Heart right ventricle (tissue), 16 donors: ENCODE data around the gene ASB17. TPM values are rescaled to one million over a fixed set of nuclear protein-coding genes. Genes with fewer than 3 reads are reported as not detected.

Source experiments
- ATAC-seq, 8 donors: fragments of 200-7000 bp; cut with Tn5 transposase; one replicate each; pipeline ENCODE4 v1.9.1; 2020; ENCODE audit warnings: mild to moderate bottlenecking in 8 of 8, moderate library complexity in 8 of 8, moderate number of reproducible peaks in 1 of 8
- DNase-seq, 2 donors: peaks; one replicate each; pipeline ENCODE4 v3.0.0-alpha.2; 2020
- H3K27ac ChIP-seq, 10 donors: fragments of 200-600 bp; sonication (generic) in 2 of 10; one replicate each; pipeline versions ENCODE4 v1.5.0 to v1.8.0; 2020 to 2022; ENCODE audit warnings: mild to moderate bottlenecking in 3 of 10
- H3K27me3 ChIP-seq, 7 donors: fragments of 200-600 bp; one replicate each; pipeline ENCODE4 v1.8.0; 2021 to 2022; ENCODE audit warnings: mild to moderate bottlenecking in 2 of 7
- H3K36me3 ChIP-seq, 9 donors: fragments of 200-600 bp; sonication (generic) in 1 of 9; one replicate each; pipeline versions ENCODE4 v1.5.0 to v1.8.0; 2020 to 2022; ENCODE audit warnings: mild to moderate bottlenecking in 2 of 9
- H3K4me1 ChIP-seq, 9 donors: fragments of 200-600 bp; sonication (generic) in 1 of 9; one replicate each; pipeline versions ENCODE4 v1.5.0 to v1.8.0; 2020 to 2022; ENCODE audit warnings: mild to moderate bottlenecking in 4 of 9
- H3K4me3 ChIP-seq, 10 donors: fragments of 200-600 bp; sonication (generic) in 2 of 10; one replicate each; pipeline versions ENCODE4 v1.5.0 to v1.8.0; 2020 to 2022; ENCODE audit warnings: mild to moderate bottlenecking in 7 of 10, moderate library complexity in 2 of 10
- H3K9me3 ChIP-seq, 11 donors: fragments of 200-600 bp in 10 of 11; sonication (generic) in 2 of 11; one replicate each; pipeline versions ENCODE4 v1.5.0 to v1.8.0; 2013 to 2022; ENCODE audit warnings: mild to moderate bottlenecking in 2 of 11, control low read depth in 1 of 11, moderate library complexity in 1 of 11
- CTCF ChIP-seq, 9 donors: fragments of 200-600 bp; sonication (generic) in 2 of 9; IDR thresholded peaks; one replicate each; pipeline versions ENCODE4 v1.5.0 to v1.8.0; 2021 to 2022; ENCODE audit warnings: antibody characterized with exemption in 9 of 9, mild to moderate bottlenecking in 5 of 9, moderate library complexity in 1 of 9
- WGBS, 2 donors: extraction: QIAGEN DNeasy Blood & Tissue Kit; methylation state at CpG; one replicate each; pipeline ENCODE4 v1.1.7; 2013; ENCODE audit warnings: inconsistent platforms in 1 of 2; 5-methylcytosine and 5-hydroxymethylcytosine counted together
- intact Hi-C, 10 donors: fragments of 100-400 bp; cut with DNase I; formaldehyde crosslinking; loops; one replicate each; pipeline versions ENCODE4 v1.11.1 to v1.14.2; 2022
- long read RNA-seq, 3 donors: library from polyadenylated mRNA; unstranded; transcript quantifications; one replicate each; pipeline ENCODE4 v2.0.0, GENCODE V29; 2020 to 2021
- polyA plus RNA-seq, 2 donors: library from polyadenylated mRNA; stranded (reverse); fragments of 200-250 nt; gene quantifications; one replicate each; pipeline ENCODE4 v1.2.3, GENCODE V29; 2013
- total RNA-seq, 10 donors: library from RNA; stranded (reverse); fragmentation: NEBNext Ultra II Directional in 3 of 10; extraction: Animal tissue kit (Norgen Biotek cat#: 25700) in 3 of 10; gene quantifications; one replicate each; pipeline versions ENCODE4 v1.2.1 to v1.2.4, GENCODE V29; 2021 to 2023
- donor health status: Arrhythmogenic right ventricular cardiomyopathy.
- donor health status: ischemic (EF 13 %, LVEDD 7.1; RV severe dilation, severe dysfunction).
- donor health status: healthy with polysubstance abuse.
- donor health status: DM: no; HTN: yes; CAD: no.
- donor health status: DM: no; HTN: no; CAD: no.
- donor health status: ischemic (EF 25% LVEDD 6.9; RV normal size, moderate dysfunction).
- donor health status: ischemic (EF 25% LVEDD 5.7; RV mildly dilated, moderate dysfunction).
- donor health status: healthy.
- donor health status: DM: yes; HTN: yes; CAD: no.
- donor health status: Ischemic cardiomyopathy.
- donor health status: ischemic (EF 35%, LVEDD 5.7; RV mildly dilated, moderate dysfunction).
- donor health status: nonischemic (EF 11% LVEDD 7.7; RV severe dilation, severe dysfunction).
- donor health status: DM: yes; HTN: yes; CAD: no.
- donor health status: PGD.
- donor health status: ischemic (EF 29% LVEDD 5.4; RV normal size, mild dysfunction).
- donor health status: nonischemic (EF 23%, LVEDD 6.1; RV moderate dilation, normal function).

The ASB17 gene
- total RNA-seq, result not detected
- not detected for polyA plus RNA-seq
- long read RNA-seq, donor 1, result 0 reads
- long read RNA-seq, donor 2, result 0 reads
- long read RNA-seq, donor 3, result 0 reads

GRCh38 chr1:75932304-75932703, at the start of gene ASB17:
ASB17 (minus strand) TSS chr1:75932404; CDS start chr1:75932291, 113 bp downstream.
- no peaks in the 10 kb centered on the region for H3K36me3 ChIP-seq
- intact Hi-C loops, result no loop called here
- no peak within 1 kb of the TSS for H3K4me3 ChIP-seq
- ATAC-seq (no peak), DNase-seq (no peak)
- no peak for TF ChIP-seq CTCF (IDR thresholded peaks at IDR 0.05)
- no peaks in the 10 kb centered on the region for H3K4me1 ChIP-seq
- no peaks in the 10 kb centered on the region for H3K9me3 ChIP-seq
- no peak within 1 kb of the TSS for H3K27ac ChIP-seq
- no peaks in the 10 kb centered on the region for H3K27me3 ChIP-seq
- 93% methylated on average over 1 of the region's 1 CpG for WGBS, 2 donors

GRCh38 chr1:75980972-75981897, 49.0 kb upstream of the ASB17 start:
- intact Hi-C loops, result no loop called here

GRCh38 chr1:75970631-75971030, 38.4 kb upstream of the ASB17 start:
- DNase-seq, result no peak
- no peak overlapping the region for H3K4me3 ChIP-seq
- no peaks in the 10 kb centered on the region for H3K4me1 ChIP-seq
- H3K36me3 ChIP-seq, result no peaks in the 10 kb centered on the region
- no peak for TF ChIP-seq CTCF (IDR thresholded peaks at IDR 0.05)
- intact Hi-C loops, result no loop called here
- peaks cover 0 to 5% (median 0%) of the 10 kb centered on the region in 11 donors for H3K9me3 ChIP-seq
- H3K27me3 ChIP-seq, result no peaks in the 10 kb centered on the region
- no peak overlapping the region for H3K27ac ChIP-seq
- ATAC-seq, result no peak

More at GRCh38 chr1:75980972-75981897, 49.0 kb upstream of the ASB17 start:
- no peak overlapping the region for H3K4me3 ChIP-seq
- ATAC-seq, result no peak
- WGBS, 2 donors, result 54 to 72% methylated on average over 6 of the region's 6 CpGs
- peaks cover 0 to 9% (median 0%) of the 10 kb centered on the region in 11 donors for H3K9me3 ChIP-seq
- no peak overlapping the region for H3K27ac ChIP-seq
- no peaks in the 10 kb centered on the region for H3K4me1 ChIP-seq
- DNase-seq, result no peak
- TF ChIP-seq CTCF (IDR thresholded peaks at IDR 0.05), result no peak
- no peaks in the 10 kb centered on the region for H3K36me3 ChIP-seq
- no peaks in the 10 kb centered on the region for H3K27me3 ChIP-seq

GRCh38 chr1:75969550-75969949, 37.3 kb upstream of the ASB17 start:
- Histone ChIP-seq H3K9me3 (peaks cover 0 to 5% (median 0%) of the 10 kb centered on the region in 11 donors), H3K27me3 (no peaks in the 10 kb centered on the region), H3K27ac (no peak overlapping the region), H3K4me3 (no peak overlapping the region), H3K36me3 (no peaks in the 10 kb centered on the region), H3K4me1 (no peaks in the 10 kb centered on the region)
- TF ChIP-seq CTCF (IDR thresholded peaks at IDR 0.05), result no peak
- intact Hi-C loops, result no loop called here
- 71 to 74% methylated on average over 3 of the region's 3 CpGs for WGBS, 2 donors
- no peak for DNase-seq
- ATAC-seq, result no peak
